Non-pigmented ciliary epithelial cell (primary cell): Measurements from ENCODE around the gene PDE4D.
A peak's percentile ranks its signal among the peaks of the same experiment; 100 is the strongest.

Source experiments
- DNase-seq: peaks from one replicate; pipeline ENCODE4 v3.0.0-alpha.2; 2010; ENCODE audit warnings: low read depth

The PDE4D gene

GRCh38 chr5:59838989-59839388, 54.5 kb downstream of the PDE4D start:
- DNase-seq: no peak

DNA sequence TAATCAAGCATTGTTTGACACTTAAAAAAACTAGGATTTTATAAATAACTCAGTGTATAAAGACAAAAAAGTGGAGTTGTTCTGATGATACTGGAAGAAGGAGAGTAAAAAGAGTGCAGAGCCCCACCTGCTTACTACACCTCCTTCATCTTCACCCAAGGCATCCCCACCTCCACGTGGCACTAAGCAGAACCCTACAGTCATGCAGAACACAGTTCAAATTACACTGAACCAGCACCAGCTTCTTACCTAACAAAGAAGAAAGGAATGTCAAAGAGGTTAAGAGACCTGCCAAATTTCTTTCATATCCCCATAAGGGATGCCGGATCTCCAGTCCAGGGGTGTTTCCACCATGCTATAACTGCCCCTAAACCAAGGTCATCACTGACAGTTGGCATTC, 55.5 kb downstream of the PDE4D start:
- no peak for DNase-seq

- no peak for DNase-seq
Measured at GRCh38 chr5:59837071-59837470, 56.5 kb downstream of the PDE4D start.

DNA sequence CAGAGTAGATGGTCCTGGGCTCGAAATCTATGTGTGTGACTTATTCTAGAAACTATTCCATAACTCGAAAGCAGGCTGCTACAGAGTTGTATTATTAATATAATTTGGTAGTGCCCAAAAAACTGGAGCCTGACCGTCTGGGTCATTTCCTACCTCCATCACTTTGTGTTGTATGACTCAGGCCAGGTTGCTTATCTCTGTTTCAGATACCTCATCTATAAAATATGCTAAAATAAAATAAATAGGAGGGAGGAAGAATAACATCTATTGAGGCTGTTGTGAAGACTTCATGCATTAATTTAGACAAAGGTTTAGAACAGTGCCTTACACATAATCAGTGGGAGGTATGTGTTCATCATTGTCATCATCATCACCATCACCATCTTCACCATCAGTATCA, 57.7 kb downstream of the PDE4D start:
- DNase-seq: no peak

DNA sequence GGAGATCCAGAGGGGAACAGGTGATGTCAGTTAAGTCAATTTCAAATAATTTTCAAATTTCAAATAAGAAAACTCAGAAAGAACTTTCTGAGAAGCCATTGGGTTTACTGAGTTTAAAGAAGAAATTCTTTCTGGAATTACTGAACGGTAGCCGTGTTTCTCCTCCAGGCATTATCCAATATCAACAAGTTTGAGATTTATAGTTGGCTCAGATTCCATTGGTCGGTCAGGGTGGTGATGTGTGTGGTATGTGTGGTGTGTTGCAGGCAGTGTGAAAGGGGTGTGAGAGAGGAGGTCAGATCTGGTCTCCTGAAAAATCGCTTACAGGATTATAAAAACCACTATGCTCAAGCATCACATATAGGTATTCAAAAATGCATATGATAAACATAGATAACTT, 60.1 kb downstream of the PDE4D start:
- no peak for DNase-seq

- DNase-seq: no peak
Measured at GRCh38 chr5:59832577-59833301, 60.8 kb downstream of the PDE4D start.

- no peak for DNase-seq
Measured at GRCh38 chr5:59831326-59832010, 62.1 kb downstream of the PDE4D start.

DNA sequence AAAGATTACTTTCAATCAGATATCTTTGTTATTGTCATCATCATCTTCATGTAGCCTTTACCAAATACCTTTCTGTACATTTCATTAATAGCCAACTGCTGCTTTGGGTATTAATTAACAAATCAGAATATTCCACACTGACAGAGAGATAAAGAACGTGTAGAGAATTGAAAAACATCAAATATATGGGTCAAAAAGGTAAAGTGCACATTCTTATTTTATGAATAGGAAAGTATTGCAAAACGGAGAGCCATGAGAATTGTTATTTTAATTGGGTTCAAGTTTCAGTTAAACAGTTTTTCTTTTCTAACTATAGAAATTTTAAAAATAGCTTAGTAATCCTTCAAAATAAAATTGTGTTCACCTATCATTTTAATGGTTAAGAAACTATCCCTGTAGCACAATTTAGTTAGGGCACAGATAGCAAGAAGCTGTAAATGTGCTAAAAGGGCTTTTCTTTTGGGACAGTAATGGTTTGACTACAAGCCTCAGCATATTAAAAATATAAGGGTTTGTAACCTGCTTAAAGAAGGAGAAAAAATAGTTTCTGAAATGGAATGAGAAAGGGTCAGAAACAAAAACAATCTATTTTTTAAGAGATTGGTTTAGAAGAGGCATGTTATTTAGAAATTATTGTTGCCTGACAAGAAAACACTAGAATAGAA, 62.9 kb downstream of the PDE4D start:
- no peak for DNase-seq

DNA sequence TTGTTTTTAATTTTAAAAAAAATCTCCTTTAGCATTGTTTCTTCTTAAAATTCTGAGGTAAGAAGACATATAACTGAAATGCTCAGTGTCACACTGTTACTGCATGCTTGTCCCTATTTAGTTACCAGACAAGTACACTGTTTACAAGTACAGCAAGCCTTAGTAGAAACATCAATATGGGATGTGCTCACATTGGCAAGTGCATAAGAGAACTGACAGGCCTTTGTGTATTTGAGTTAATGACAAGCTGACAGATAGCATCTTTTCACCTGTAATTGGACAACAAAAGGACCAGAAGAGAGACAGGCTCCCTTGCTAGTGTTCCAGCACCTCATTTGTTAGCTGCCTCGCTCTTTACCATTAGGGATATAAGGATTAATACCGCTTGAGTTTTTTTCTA, 63.6 kb downstream of the PDE4D start:
- no peak for DNase-seq

DNA sequence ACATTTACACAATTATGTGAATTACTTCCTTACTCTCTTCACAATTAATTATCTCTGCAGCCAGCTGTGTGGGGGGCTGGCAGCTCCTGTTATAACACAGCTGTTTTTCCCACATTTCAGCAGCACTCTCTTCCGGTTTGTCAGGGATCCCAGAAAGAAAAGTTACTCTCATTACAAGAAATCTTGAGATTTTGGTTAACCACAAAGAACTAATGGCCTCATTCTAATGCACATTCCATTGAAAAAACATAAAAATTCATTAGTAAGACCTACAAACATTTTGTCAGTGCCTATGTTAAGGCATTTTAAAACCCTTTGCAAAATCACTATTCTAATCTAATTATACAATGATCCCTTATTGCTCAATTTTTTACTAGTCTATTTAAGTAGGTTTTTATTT, 64.1 kb downstream of the PDE4D start:
- peak; percentile 68 for DNase-seq

DNA sequence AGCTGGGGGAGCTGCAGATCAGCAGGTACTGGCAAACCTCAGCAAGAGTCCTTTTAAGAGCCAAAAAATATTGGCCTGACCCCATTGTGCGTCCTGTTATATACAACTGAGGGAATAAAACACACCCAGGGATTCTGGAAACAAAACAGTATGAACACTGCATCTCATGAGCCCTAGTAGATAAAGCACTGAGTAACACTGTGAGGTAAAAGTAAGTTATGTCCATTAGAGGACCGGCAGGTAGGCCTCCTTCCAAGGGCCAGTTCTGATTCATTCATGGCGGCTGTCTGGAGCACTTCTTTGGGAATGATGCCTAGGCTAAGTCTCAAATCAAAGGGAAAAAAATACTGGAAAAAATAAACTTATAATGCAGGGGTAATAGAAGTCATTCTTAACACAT, 64.9 kb downstream of the PDE4D start:
- no peak for DNase-seq

GRCh38 chr5:59826996-59827395, 66.5 kb downstream of the PDE4D start:
- no peak for DNase-seq

DNA sequence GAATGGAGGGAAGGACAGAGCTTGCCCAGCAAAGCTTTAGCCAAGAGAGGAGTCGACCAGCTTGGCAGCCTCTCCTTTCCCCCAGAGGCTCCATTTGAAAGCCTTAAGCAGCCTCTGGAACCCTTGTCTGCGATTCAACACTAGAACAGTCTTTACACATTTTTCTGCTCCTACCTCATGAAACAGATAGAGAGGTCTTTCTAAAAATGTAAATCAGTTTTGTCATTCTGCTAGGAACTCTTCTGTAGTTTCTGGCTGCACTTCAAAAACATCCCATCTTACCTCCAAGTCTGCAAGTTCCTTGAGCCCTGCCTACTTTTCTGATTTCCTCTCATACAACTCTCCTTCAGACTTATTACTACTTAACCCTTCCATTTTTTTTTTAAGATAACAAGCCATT, 70.1 kb downstream of the PDE4D start:
- no peak for DNase-seq

DNA sequence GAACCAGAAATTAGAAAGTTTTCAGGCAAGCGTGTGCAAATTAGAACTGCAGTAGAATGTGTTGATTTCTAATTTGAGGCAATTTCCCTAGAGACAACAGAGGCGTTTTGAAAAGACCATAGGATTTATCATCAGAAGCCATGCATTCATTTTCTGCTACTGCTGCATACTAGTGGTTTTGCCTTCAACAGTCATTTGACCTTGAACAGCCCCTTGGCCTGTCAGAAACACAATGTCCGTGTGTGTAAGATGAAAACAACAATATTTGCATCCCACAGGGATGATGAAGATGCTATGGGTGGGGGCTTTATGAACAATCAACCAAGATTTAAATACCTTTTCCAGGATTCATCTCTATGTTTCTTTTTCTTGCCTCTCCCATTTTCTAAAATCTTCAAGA, 73.7 kb downstream of the PDE4D start:
- no peak for DNase-seq

- DNase-seq: no peak
Measured at GRCh38 chr5:59817536-59817935, 76.0 kb downstream of the PDE4D start.

- no peak for DNase-seq
Measured at GRCh38 chr5:59816654-59817300, 76.7 kb downstream of the PDE4D start.

DNA sequence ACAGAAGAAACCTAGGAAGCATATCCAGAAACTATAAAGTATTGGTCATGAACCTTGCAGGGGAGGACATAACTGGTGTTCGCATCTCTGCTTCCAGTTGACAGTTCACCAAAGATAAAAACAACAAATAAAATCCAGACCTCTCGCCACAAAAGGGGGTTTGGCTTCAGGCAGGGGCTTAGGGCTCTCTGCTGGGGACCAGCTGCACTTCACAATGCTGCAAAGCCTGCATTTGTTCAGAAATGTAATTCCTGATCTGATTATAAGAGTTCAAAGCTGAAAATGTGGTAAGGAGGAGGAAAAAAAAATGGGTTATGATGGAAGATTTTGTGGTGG, 79.0 kb downstream of the PDE4D start:
- no peak for DNase-seq

DNA sequence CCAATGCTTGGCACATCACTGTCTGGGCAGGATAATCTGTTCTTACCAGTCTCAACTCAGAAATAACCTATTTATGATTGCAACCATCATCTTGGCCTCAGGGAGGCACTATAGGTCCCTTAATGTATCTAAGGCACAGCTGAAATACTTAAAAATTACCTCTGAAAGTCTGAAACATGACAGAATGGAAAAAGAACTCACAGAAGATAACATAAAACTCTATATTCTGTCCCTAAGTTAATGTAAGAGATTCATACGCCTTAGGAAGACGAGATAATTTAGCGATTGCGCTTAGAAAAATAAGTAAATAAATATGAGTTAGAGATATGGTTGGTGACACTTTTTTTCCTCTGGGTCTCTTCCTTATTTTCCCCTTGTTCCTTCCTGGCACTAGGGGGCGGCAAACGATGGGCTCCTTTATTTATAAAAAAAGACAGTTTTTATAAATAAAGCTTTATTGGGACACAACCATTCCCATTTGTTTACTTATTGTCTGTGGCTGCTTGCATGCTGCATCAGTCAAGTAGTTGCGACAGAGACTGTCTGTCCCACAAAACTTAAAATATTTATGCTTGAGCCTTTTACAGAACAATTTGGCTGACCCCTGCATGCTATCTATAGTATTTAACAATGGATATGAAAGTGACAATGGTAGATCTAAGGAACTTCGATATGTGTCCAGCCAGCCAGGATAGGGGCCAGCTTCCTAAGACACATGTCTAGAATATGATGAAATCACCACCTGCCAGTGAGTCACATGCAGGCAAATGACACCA, 79.6 kb downstream of the PDE4D start:
- no peak for DNase-seq

GRCh38 chr5:59810041-59810440, 83.5 kb downstream of the PDE4D start:
- DNase-seq: no peak

DNA sequence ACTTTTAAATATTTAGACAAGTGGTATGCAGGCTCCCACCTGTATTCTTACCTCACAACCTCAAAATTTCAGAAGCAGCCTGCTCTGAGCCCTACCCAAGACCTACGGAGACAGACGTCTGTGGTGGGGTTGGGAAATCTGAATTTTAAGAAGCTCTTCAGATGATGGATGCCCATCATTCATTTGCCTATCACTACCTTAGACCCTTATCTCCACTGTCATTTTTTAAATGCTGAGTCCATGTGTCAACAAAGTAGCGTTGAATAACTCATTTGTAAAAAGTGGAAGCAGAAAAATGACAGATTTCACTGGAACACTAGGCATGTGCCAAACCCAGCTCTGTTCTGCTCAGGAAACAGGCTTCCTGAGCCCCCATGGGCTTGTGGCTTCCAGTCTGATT, 85.7 kb downstream of the PDE4D start:
- no peak for DNase-seq

GRCh38 chr5:59800347-59800893, 93.1 kb downstream of the PDE4D start:
- no peak for DNase-seq
